Fibroblast of mammary gland (primary cell): ENCODE results near the gene MRPS15.

ENCODE experiments used
- DNase-seq: peaks from one replicate; pipeline ENCODE4 v3.0.0-alpha.2; 2010; ENCODE audit warnings: low read depth
- H3K4me3 ChIP-seq: 2 replicates; pipeline ENCODE4 v1.5.1; 2011; ENCODE audit warnings: low read depth, mild to moderate bottlenecking, low read length, moderate library complexity; ENCODE audit not compliant: control insufficient read depth
- TF ChIP-seq, protein P1 (sequence below): conservative IDR thresholded peaks from 2 replicates; pipeline ENCODE4 v1.5.1; 2011; ENCODE audit warnings: low read depth, low read length, inconsistent platforms; ENCODE audit not compliant: control insufficient read depth, insufficient read depth

The MRPS15 gene

DNA sequence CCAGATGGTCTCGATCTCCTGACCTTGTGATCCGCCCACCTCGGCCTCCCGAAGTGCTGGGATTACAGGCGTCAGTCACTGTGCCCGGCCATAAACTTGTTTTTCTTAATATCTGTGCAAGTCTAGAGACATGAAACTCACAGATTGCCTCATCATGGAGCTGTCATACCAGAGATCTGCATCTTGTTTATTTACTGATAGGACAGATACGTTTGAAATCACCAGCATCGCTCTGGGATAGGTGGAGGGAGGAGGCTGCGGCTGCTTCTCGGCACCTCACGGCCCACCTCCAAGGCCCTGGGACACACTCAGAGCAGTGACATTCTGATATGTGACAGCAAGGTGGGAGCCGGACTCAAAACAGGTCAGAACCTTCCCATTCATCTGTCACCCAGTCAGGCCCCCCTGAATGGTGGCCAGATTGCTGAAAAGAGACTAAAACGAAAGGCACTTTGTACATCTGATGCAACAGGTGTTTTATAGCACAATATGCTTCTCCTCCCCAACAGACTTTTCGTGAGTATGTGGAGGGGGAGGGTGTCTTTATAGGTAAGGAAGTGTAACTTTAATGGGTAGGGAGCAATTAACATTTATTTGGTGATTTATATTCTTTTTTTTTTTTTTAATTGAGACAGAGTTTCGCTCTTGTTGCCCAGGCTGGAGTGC is 48.4 kb downstream of the MRPS15 start:
- TF ChIP-seq, protein P1, sequence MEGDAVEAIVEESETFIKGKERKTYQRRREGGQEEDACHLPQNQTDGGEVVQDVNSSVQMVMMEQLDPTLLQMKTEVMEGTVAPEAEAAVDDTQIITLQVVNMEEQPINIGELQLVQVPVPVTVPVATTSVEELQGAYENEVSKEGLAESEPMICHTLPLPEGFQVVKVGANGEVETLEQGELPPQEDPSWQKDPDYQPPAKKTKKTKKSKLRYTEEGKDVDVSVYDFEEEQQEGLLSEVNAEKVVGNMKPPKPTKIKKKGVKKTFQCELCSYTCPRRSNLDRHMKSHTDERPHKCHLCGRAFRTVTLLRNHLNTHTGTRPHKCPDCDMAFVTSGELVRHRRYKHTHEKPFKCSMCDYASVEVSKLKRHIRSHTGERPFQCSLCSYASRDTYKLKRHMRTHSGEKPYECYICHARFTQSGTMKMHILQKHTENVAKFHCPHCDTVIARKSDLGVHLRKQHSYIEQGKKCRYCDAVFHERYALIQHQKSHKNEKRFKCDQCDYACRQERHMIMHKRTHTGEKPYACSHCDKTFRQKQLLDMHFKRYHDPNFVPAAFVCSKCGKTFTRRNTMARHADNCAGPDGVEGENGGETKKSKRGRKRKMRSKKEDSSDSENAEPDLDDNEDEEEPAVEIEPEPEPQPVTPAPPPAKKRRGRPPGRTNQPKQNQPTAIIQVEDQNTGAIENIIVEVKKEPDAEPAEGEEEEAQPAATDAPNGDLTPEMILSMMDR = no peak
- DNase-seq = no peak
- no peak overlapping the region for H3K4me3 ChIP-seq

DNA sequence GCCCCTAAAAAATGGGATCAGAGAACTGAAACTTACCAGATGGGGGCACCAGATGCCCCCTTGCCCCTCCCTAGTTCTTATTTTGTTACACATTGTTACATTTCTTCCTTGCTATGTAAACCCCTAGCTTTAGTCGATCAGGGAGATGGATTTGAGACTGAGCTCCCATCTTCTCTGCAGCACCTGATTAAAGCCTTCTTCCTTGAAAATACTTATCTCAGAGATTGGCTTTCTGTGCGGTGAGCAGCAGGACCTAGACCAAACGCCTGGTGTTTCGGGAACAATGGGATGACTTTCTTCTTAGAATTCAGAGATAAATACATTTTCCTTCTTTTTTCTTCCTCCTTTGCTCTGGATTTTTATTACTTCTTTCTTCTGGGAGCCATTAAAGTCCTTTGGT is 49.8 kb downstream of the MRPS15 start:
- no peak overlapping the region for H3K4me3 ChIP-seq
- TF ChIP-seq, protein P1 = no peak
- no peak for DNase-seq

DNA sequence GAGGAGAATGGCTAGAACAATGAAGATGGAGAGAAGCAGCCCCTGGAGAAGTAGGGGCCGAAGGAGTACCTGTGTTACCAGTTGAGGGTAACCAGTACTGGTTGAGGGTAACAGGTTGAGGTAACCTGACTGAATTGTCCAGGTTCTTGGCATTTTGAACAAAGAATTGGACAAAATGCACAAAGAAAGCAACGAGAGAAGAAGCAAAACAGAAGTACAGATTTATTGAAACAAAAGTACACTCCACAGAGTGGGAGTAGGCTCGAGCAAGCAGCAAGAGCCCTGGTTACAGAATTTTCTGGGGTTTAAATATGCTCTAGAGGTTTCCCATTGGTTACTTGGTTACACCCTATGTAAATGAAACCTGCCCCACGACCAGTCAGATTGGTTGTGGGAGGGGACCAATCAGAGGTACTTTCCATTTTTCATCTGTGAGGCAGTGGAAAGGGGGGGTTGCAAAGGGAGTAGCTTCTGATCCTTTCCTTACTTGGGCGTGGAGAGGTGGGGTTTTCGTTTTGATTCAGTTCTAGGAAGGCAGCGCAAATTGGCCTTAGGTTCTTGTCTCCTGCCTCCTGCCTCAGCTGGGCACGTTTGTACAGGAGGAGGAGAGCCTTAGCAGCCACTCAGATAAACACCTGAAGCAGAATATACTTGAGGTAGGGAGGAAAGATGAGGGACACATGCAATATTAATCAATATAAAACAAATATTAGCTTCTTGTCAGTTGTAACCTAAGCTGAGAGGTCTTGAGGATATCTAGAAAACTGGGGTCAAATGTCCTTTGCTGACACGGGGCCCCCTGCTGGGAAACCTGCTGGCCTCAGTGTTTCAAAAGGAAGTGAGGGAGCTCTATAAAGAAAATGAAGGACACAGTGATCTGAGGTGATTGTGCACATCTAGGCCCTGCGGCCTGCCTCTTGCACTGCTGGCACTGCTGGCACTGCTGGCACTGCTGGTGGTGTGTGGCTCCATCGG is 52.2 kb downstream of the MRPS15 start:
- TF ChIP-seq, protein P1 = no peak
- H3K4me3 ChIP-seq = no peak overlapping the region
- peak; percentile 13 for DNase-seq

DNA sequence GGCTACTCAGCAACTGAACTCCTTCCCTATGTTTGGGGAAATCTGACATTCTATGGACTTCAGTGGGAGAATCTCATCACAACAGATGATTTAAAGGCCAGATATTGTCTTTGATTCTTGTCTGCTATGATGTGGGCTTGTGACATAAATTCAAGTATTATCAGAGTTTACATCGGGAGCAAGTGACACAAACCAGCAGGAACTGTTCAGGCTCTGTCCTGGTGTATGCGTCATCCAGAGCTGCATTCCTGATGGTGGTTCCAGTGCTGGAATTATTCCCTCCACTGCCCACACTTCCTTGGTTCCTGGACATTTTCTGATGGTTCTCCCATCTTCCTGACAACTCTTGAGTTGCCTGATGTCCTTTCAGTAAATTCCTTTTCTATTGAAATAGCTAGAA is 55.7 kb downstream of the MRPS15 start:
- no peak overlapping the region for H3K4me3 ChIP-seq
- DNase-seq = peak; percentile 28

DNA sequence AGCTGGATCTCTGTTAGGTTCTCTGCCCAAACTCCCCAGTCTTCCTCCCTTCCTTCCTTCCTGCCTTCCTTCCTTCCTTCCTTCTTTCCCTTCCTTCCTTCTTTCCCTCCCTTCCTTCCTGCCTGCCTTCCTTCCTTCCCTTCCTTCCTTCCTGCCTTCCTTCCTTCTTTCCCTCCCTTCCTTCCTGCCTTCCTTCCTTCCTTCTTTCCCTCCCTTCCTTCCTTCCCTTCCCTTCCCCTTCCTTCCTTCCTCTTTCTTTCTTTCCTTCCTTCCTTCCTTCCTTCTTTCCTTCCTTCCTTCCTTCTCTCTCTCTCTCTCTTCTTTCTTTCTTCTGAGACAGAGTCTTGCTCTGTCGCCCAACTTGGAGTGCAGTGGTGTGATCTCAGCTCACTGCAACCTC is 57.7 kb downstream of the MRPS15 start:
- H3K4me3 ChIP-seq = no peak overlapping the region
- DNase-seq = no peak
- TF ChIP-seq, protein P1 = no peak

More for the DNA sequence above, 55.7 kb downstream of the MRPS15 start:
- TF ChIP-seq, protein P1 = no peak
